ENCODE results near the gene WDR82.
A peak's percentile ranks its signal among the peaks of the same experiment; 100 is the strongest.

The WDR82 gene

GRCh38 chr3:52306978-52307377 is 28.5 kb upstream of the WDR82 start:
- DNase-seq (ENCODE audit: low read depth) = no peak

- DNase-seq (ENCODE audit: low read depth) = no peak
These were observed 27.5 kb upstream of the WDR82 start for GRCh38 chr3:52305926-52306325.

GRCh38 chr3:52303811-52304210 is 25.4 kb upstream of the WDR82 start:
- DNase-seq (ENCODE audit: low read depth) = no peak

GRCh38 chr3:52302426-52303145 is 24.1 kb upstream of the WDR82 start:
- DNase-seq (ENCODE audit: low read depth) = no peak

GRCh38 chr3:52299879-52300611 is 21.6 kb upstream of the WDR82 start:
- DNase-seq (ENCODE audit: low read depth) = no peak

- no peak for DNase-seq (ENCODE audit: low read depth)
These were observed 20.9 kb upstream of the WDR82 start for GRCh38 chr3:52299247-52299878.

- no peak for DNase-seq (ENCODE audit: low read depth)
These were observed 20.0 kb upstream of the WDR82 start for GRCh38 chr3:52298149-52299098.

GRCh38 chr3:52297242-52298148 is 19.0 kb upstream of the WDR82 start:
- no peak for DNase-seq (ENCODE audit: low read depth)

- DNase-seq (ENCODE audit: low read depth) = no peak
These were observed 17.3 kb upstream of the WDR82 start for GRCh38 chr3:52295671-52296208.

- no peak for DNase-seq (ENCODE audit: low read depth)
These were observed 16.1 kb upstream of the WDR82 start for GRCh38 chr3:52294320-52295150.

GRCh38 chr3:52293491-52294319 is 15.3 kb upstream of the WDR82 start:
- DNase-seq (ENCODE audit: low read depth) = no peak

- DNase-seq (ENCODE audit: low read depth) = no peak
These were observed 14.0 kb upstream of the WDR82 start for GRCh38 chr3:52292247-52293065.

- DNase-seq (ENCODE audit: low read depth) = peak; percentile 27
These were observed 13.2 kb upstream of the WDR82 start for GRCh38 chr3:52291508-52292181.

GRCh38 chr3:52290596-52291507 is 12.4 kb upstream of the WDR82 start:
- no peak for DNase-seq (ENCODE audit: low read depth)

- no peak for DNase-seq (ENCODE audit: low read depth)
These were observed 11.5 kb upstream of the WDR82 start for GRCh38 chr3:52289747-52290595.
